Trophoblast cell (in vitro differentiated cells and primary cell): ENCODE measurements around the gene VPS41.

Experiments
- DNase-seq, 2 donors: peaks; one replicate each; pipeline ENCODE4 v3.0.0-alpha.2; 2016
- H2AFZ ChIP-seq: 2 replicates; pipeline ENCODE4 v1.6.1; 2013; ENCODE audit warnings: low read length, moderate library complexity, mild to moderate bottlenecking; ENCODE audit not compliant: insufficient read depth, poor library complexity
- H2AK5ac ChIP-seq: 2 replicates; pipeline ENCODE4 v1.6.1; 2013; ENCODE audit warnings: mild to moderate bottlenecking, low read length
- H2BK120ac ChIP-seq: 2 replicates; pipeline ENCODE4 v1.6.1; 2013; ENCODE audit warnings: low read length, mild to moderate bottlenecking, moderate library complexity; ENCODE audit not compliant: insufficient read depth, poor library complexity
- H2BK12ac ChIP-seq: 2 replicates; pipeline ENCODE4 v1.6.1; 2013; ENCODE audit warnings: mild to moderate bottlenecking, low read length, moderate library complexity
- H2BK5ac ChIP-seq: 2 replicates; pipeline ENCODE4 v1.6.1; 2013; ENCODE audit warnings: low read length, low read depth, moderate library complexity, mild to moderate bottlenecking; ENCODE audit not compliant: poor library complexity
- H3K14ac ChIP-seq: 2 replicates; pipeline ENCODE4 v1.6.1; 2013; ENCODE audit warnings: mild to moderate bottlenecking, low read length
- H3K18ac ChIP-seq: 2 replicates; pipeline ENCODE4 v1.6.1; 2013; ENCODE audit warnings: mild to moderate bottlenecking, low read length
- H3K23ac ChIP-seq: 2 replicates; pipeline ENCODE4 v1.6.1; 2013; ENCODE audit warnings: low read length
- H3K27ac ChIP-seq: 2 replicates; pipeline ENCODE4 v1.5.1; 2013; ENCODE audit warnings: low read depth, mild to moderate bottlenecking, inconsistent platforms, low read length, moderate library complexity
- H3K27me3 ChIP-seq: 2 replicates; pipeline ENCODE4 v1.6.1; 2013; ENCODE audit warnings: inconsistent platforms, mild to moderate bottlenecking, low read length, moderate library complexity; ENCODE audit not compliant: insufficient read depth
- H3K36me3 ChIP-seq, 2 experiments: 1 replicate in 1 of 2; 2 replicates in 1 of 2; pipeline ENCODE4 v1.6.1; 2013; ENCODE audit warnings: low read length in 2 of 2, mild to moderate bottlenecking in 2 of 2, moderate library complexity in 1 of 2; ENCODE audit not compliant: insufficient read depth in 2 of 2, control insufficient read depth in 1 of 2
- H3K4ac ChIP-seq: 2 replicates; pipeline ENCODE4 v1.6.1; 2013; ENCODE audit warnings: low read depth, mild to moderate bottlenecking, low read length, moderate library complexity
- H3K4me1 ChIP-seq, 2 experiments: 1 replicate in 1 of 2; 2 replicates in 1 of 2; pipeline ENCODE4 v1.6.1; 2013; ENCODE audit warnings: low read length in 2 of 2, mild to moderate bottlenecking in 2 of 2, moderate library complexity in 1 of 2; ENCODE audit not compliant: insufficient read depth in 2 of 2, control insufficient read depth in 1 of 2
- H3K4me2 ChIP-seq: 2 replicates; pipeline ENCODE4 v1.6.1; 2013; ENCODE audit warnings: inconsistent platforms, mild to moderate bottlenecking, low read length, moderate library complexity
- H3K4me3 ChIP-seq: 2 replicates; pipeline ENCODE4 v1.5.1; 2013; ENCODE audit warnings: mild to moderate bottlenecking, low read depth, low read length, inconsistent platforms
- H3K79me1 ChIP-seq: one replicate; pipeline ENCODE4 v1.6.1; 2013; ENCODE audit warnings: low read length
- H3K79me2 ChIP-seq: 2 replicates; pipeline ENCODE4 v1.6.1; 2013; ENCODE audit warnings: low read length, mild to moderate bottlenecking; ENCODE audit not compliant: control insufficient read depth, insufficient read depth, poor library complexity
- H3K9ac ChIP-seq: 2 replicates; pipeline ENCODE4 v1.6.1; 2013; ENCODE audit warnings: mild to moderate bottlenecking, low read length
- H3K9me3 ChIP-seq: 2 replicates; pipeline ENCODE4 v1.6.1; 2013; ENCODE audit warnings: low read depth, mild to moderate bottlenecking, control low read depth, inconsistent platforms, low read length; ENCODE audit not compliant: insufficient read depth
- H4K12ac ChIP-seq: 2 replicates; pipeline ENCODE4 v1.6.1; 2013; ENCODE audit warnings: low read depth, mild to moderate bottlenecking, low read length, moderate library complexity
- H4K8ac ChIP-seq: 2 replicates; pipeline ENCODE4 v1.6.1; 2013; ENCODE audit warnings: low read depth, mild to moderate bottlenecking, low read length, moderate library complexity
- H4K91ac ChIP-seq: one replicate; pipeline ENCODE4 v1.6.1; 2013; ENCODE audit warnings: low read depth, mild to moderate bottlenecking, low read length, moderate library complexity
- WGBS: extraction: QIAGEN DNeasy Blood & Tissue Kit; methylation state at CpG from one replicate; pipeline ENCODE4 v1.1.7; 2013; ENCODE audit warnings: missing lambda C conversion rate; ENCODE audit not compliant: insufficient read length, insufficient coverage; ENCODE audit errors: extremely low coverage; 5-methylcytosine and 5-hydroxymethylcytosine counted together

The VPS41 gene

GRCh38 chr7:38889079-38889478 lies 19.9 kb downstream of the VPS41 start:
- no peaks in the 10 kb centered on the region for H3K27me3 ChIP-seq
- H4K91ac ChIP-seq: no peak overlapping the region
- H4K12ac ChIP-seq: no peak overlapping the region
- WGBS: no CpG with 5 or more reads among the region's 1 CpG
- no peaks in the 10 kb centered on the region for H3K79me1 ChIP-seq
- H2BK5ac ChIP-seq: no peak overlapping the region
- no peak overlapping the region for H3K4me2 ChIP-seq
- no peak overlapping the region for H3K18ac ChIP-seq
- no peak overlapping the region for H2AFZ ChIP-seq
- no peak overlapping the region for H3K4me3 ChIP-seq
- H3K4ac ChIP-seq: no peak overlapping the region
- no peak overlapping the region for H2AK5ac ChIP-seq
- H4K8ac ChIP-seq: no peak overlapping the region
- no peaks in the 10 kb centered on the region for H3K9me3 ChIP-seq
- H3K4me1 ChIP-seq: peaks cover 0 to 3% of the 10 kb centered on the region in 2 experiments
- no peaks in the 10 kb centered on the region for H3K79me2 ChIP-seq
- DNase-seq: no peak
- no peak overlapping the region for H2BK120ac ChIP-seq
- H3K36me3 ChIP-seq: no peaks in the 10 kb centered on the region
- no peak overlapping the region for H3K23ac ChIP-seq
- no peak overlapping the region for H3K14ac ChIP-seq
- H3K9ac ChIP-seq: no peak overlapping the region
- H2BK12ac ChIP-seq: no peak overlapping the region
- H3K27ac ChIP-seq: no peak overlapping the region

- no peak overlapping the region for H3K23ac ChIP-seq
- no peaks in the 10 kb centered on the region for H3K27me3 ChIP-seq
- H3K36me3 ChIP-seq: no peaks in the 10 kb centered on the region
- DNase-seq: no peak
- H3K4ac ChIP-seq: no peak overlapping the region
- no peak overlapping the region for H4K12ac ChIP-seq
- no peak overlapping the region for H2BK5ac ChIP-seq
- H3K4me1 ChIP-seq: no peaks in the 10 kb centered on the region
- WGBS: no CpG with 5 or more reads among the region's 10 CpGs
- no peak overlapping the region for H3K27ac ChIP-seq
- H4K8ac ChIP-seq: no peak overlapping the region
- no peak overlapping the region for H3K4me3 ChIP-seq
- no peak overlapping the region for H4K91ac ChIP-seq
- H3K79me1 ChIP-seq: no peaks in the 10 kb centered on the region
- no peak overlapping the region for H2AK5ac ChIP-seq
- no peak overlapping the region for H3K14ac ChIP-seq
- H2AFZ ChIP-seq: no peak overlapping the region
- H3K9ac ChIP-seq: no peak overlapping the region
- H2BK12ac ChIP-seq: no peak overlapping the region
- H3K4me2 ChIP-seq: no peak overlapping the region
- no peak overlapping the region for H2BK120ac ChIP-seq
- H3K9me3 ChIP-seq: no peaks in the 10 kb centered on the region
- H3K79me2 ChIP-seq: no peaks in the 10 kb centered on the region
- H3K18ac ChIP-seq: no peak overlapping the region
Observed at GRCh38 chr7:38886265-38886664, 22.7 kb downstream of the VPS41 start.

- Histone ChIP-seq H3K9me3 (no peaks in the 10 kb centered on the region), H2BK5ac (no peak overlapping the region), H4K8ac (no peak overlapping the region), H4K12ac (no peak overlapping the region), H2AK5ac (no peak overlapping the region), H2BK120ac (no peak overlapping the region), H3K36me3 (no peaks in the 10 kb centered on the region), H4K91ac (no peak overlapping the region), H3K27me3 (no peaks in the 10 kb centered on the region), H2BK12ac (no peak overlapping the region), H3K27ac (no peak overlapping the region), H2AFZ (no peak overlapping the region), H3K4ac (no peak overlapping the region), H3K4me1 (no peaks in the 10 kb centered on the region), H3K4me3 (no peak overlapping the region), H3K9ac (no peak overlapping the region), H3K18ac (no peak overlapping the region), H3K14ac (no peak overlapping the region), H3K4me2 (no peak overlapping the region), H3K79me1 (no peaks in the 10 kb centered on the region), H3K79me2 (no peaks in the 10 kb centered on the region), H3K23ac (no peak overlapping the region)
- WGBS: no CpG with 5 or more reads among the region's 1 CpG
- DNase-seq: no peak
Observed at GRCh38 chr7:38883706-38884105, 25.3 kb downstream of the VPS41 start.

GRCh38 chr7:38881947-38882684 lies 26.9 kb downstream of the VPS41 start:
- Histone ChIP-seq H3K23ac (no peak overlapping the region), H3K9me3 (no peaks in the 10 kb centered on the region), H3K27ac (no peak overlapping the region), H2AK5ac (no peak overlapping the region), H3K9ac (no peak overlapping the region), H3K18ac (no peak overlapping the region), H2BK12ac (no peak overlapping the region), H3K4me2 (no peak overlapping the region), H3K14ac (no peak overlapping the region), H3K4ac (no peak overlapping the region), H3K27me3 (no peaks in the 10 kb centered on the region), H2BK120ac (no peak overlapping the region), H3K4me1 (no peaks in the 10 kb centered on the region), H3K4me3 (no peak overlapping the region), H3K79me2 (no peaks in the 10 kb centered on the region), H3K36me3 (no peaks in the 10 kb centered on the region), H2BK5ac (no peak overlapping the region), H4K12ac (no peak overlapping the region), H4K8ac (no peak overlapping the region), H2AFZ (no peak overlapping the region), H3K79me1 (no peaks in the 10 kb centered on the region), H4K91ac (no peak overlapping the region)
- DNase-seq: no peak
- no CpG with 5 or more reads among the region's 2 CpGs for WGBS
